ENCODE measurements around the gene GJA5. TPM values are rescaled to one million over a fixed set of nuclear protein-coding genes. Genes with fewer than 3 reads are reported as not detected.

GJA5 gene
- total and polyA plus RNA-seq, 2 experiments from 2014 or later: 1.9 to 2.3 TPM

- no peak overlapping the region for H2AFZ ChIP-seq
- no peaks in the 10 kb centered on the region for H4K20me1 ChIP-seq (ENCODE audit: insufficient read depth)
- H3K4me3 ChIP-seq: no peak overlapping the region
- no peak for TF ChIP-seq EZH2 (IDR thresholded peaks at IDR 0.05; ENCODE audit: insufficient read depth, poor library complexity, severe bottlenecking)
- no peak for TF ChIP-seq EZH2phosphoT487 (IDR thresholded peaks at IDR 0.05; ENCODE audit: insufficient read depth, low read depth)
- no peak overlapping the region for H3K27ac ChIP-seq
- in situ Hi-C loops (cut with MboI): no loop called here
- no peaks in the 10 kb centered on the region for H3F3A ChIP-seq (ENCODE audit: insufficient read depth)
- H3K9ac ChIP-seq: no peak overlapping the region
- no peaks in the 10 kb centered on the region for H3K36me3 ChIP-seq (ENCODE audit: low read depth)
- H3K79me2 ChIP-seq (ENCODE audit: insufficient read depth): no peaks in the 10 kb centered on the region
- no peaks in the 10 kb centered on the region for H3K9me3 ChIP-seq (ENCODE audit: low read depth)
- no peak overlapping the region for H3K4me2 ChIP-seq (ENCODE audit: unreplicated experiment)
- no peaks in the 10 kb centered on the region for H3K9me2 ChIP-seq (ENCODE audit: insufficient read depth)
- DNase-seq: no peak
- H3K4me1 ChIP-seq (ENCODE audit: insufficient read depth): no peaks in the 10 kb centered on the region
- no peaks in the 10 kb centered on the region; the same call in 1 of the 2 replicates for H3K27me3 ChIP-seq (replicated peaks; ENCODE audit: insufficient read depth)
- WGBS, 2 experiments (ENCODE audit: low coverage in 1 of 2, low lambda C conversion rate in 2 of 2, missing lambda C conversion rate in 2 of 2): 75 to 81% methylated on average over 1 of the region's 1 CpG
These were observed 31.5 kb upstream of the GJA5 start for GRCh38 chr1:147791876-147792275.

GRCh38 chr1:147787765-147788164, 27.4 kb upstream of the GJA5 start:
- in situ Hi-C loops (cut with MboI): no loop called here

GRCh38 chr1:147786536-147786935, 26.1 kb upstream of the GJA5 start:
- Histone ChIP-seq H3F3A (ENCODE audit: insufficient read depth) (no peaks in the 10 kb centered on the region), H3K9me3 (ENCODE audit: low read depth) (no peaks in the 10 kb centered on the region), H3K79me2 (ENCODE audit: insufficient read depth) (no peaks in the 10 kb centered on the region), H3K9ac (no peak overlapping the region), H4K20me1 (ENCODE audit: insufficient read depth) (no peaks in the 10 kb centered on the region), H3K27me3 (replicated peaks; ENCODE audit: insufficient read depth) (no peaks in the 10 kb centered on the region; the same call in 1 of the 2 replicates), H3K4me1 (ENCODE audit: insufficient read depth) (no peaks in the 10 kb centered on the region), H3K4me2 (ENCODE audit: unreplicated experiment) (no peak overlapping the region), H3K4me3 (no peak overlapping the region), H3K9me2 (ENCODE audit: insufficient read depth) (no peaks in the 10 kb centered on the region), H3K36me3 (ENCODE audit: low read depth) (no peaks in the 10 kb centered on the region), H3K27ac (no peak overlapping the region), H2AFZ (no peak overlapping the region)
- in situ Hi-C loops (cut with MboI): no loop called here
- WGBS, 2 experiments (ENCODE audit: low coverage in 1 of 2, low lambda C conversion rate in 2 of 2, missing lambda C conversion rate in 2 of 2): 4 to 9% methylated on average over 3 of the region's 3 CpGs
- TF ChIP-seq EZH2 (IDR thresholded peaks at IDR 0.05; ENCODE audit: insufficient read depth, poor library complexity, severe bottlenecking): no peak
- TF ChIP-seq EZH2phosphoT487 (IDR thresholded peaks at IDR 0.05; ENCODE audit: insufficient read depth, low read depth): no peak
- peak; percentile 26 for DNase-seq

More at GRCh38 chr1:147787765-147788164, 27.4 kb upstream of the GJA5 start:
- H3K4me2 ChIP-seq (ENCODE audit: unreplicated experiment): no peak overlapping the region
- H4K20me1 ChIP-seq (ENCODE audit: insufficient read depth): no peaks in the 10 kb centered on the region
- H3F3A ChIP-seq (ENCODE audit: insufficient read depth): no peaks in the 10 kb centered on the region
- WGBS, 2 experiments (ENCODE audit: low coverage in 1 of 2, low lambda C conversion rate in 2 of 2, missing lambda C conversion rate in 2 of 2): 58 to 80% methylated on average over 2 of the region's 2 CpGs
- no peak overlapping the region for H2AFZ ChIP-seq
- H3K36me3 ChIP-seq (ENCODE audit: low read depth): no peaks in the 10 kb centered on the region
- H3K9me2 ChIP-seq (ENCODE audit: insufficient read depth): no peaks in the 10 kb centered on the region
- no peak overlapping the region for H3K9ac ChIP-seq
- no peaks in the 10 kb centered on the region; the same call in 1 of the 2 replicates for H3K27me3 ChIP-seq (replicated peaks; ENCODE audit: insufficient read depth)
- no peaks in the 10 kb centered on the region for H3K79me2 ChIP-seq (ENCODE audit: insufficient read depth)
- no peak for DNase-seq
- H3K27ac ChIP-seq: no peak overlapping the region
- H3K4me1 ChIP-seq (ENCODE audit: insufficient read depth): no peaks in the 10 kb centered on the region
- no peak overlapping the region for H3K4me3 ChIP-seq
- H3K9me3 ChIP-seq (ENCODE audit: low read depth): no peaks in the 10 kb centered on the region
- TF ChIP-seq EZH2phosphoT487 (IDR thresholded peaks at IDR 0.05; ENCODE audit: insufficient read depth, low read depth) (no peak), EZH2 (IDR thresholded peaks at IDR 0.05; ENCODE audit: insufficient read depth, poor library complexity, severe bottlenecking) (no peak)

GRCh38 chr1:147785794-147786506, 25.5 kb upstream of the GJA5 start:
- in situ Hi-C loops (cut with MboI): no loop called here
- WGBS, 2 experiments (ENCODE audit: low coverage in 1 of 2, low lambda C conversion rate in 2 of 2, missing lambda C conversion rate in 2 of 2): 48 to 56% methylated on average over 7 of the region's 7 CpGs
- TF ChIP-seq EZH2 (IDR thresholded peaks at IDR 0.05; ENCODE audit: insufficient read depth, poor library complexity, severe bottlenecking) (no peak), EZH2phosphoT487 (IDR thresholded peaks at IDR 0.05; ENCODE audit: insufficient read depth, low read depth) (no peak)

More at GRCh38 chr1:147785794-147786506, 25.5 kb upstream of the GJA5 start:
- H3K9me2 ChIP-seq (ENCODE audit: insufficient read depth): no peaks in the 10 kb centered on the region
- no peak overlapping the region for H3K9ac ChIP-seq
- DNase-seq: peak; percentile 26
- no peaks in the 10 kb centered on the region for H3K9me3 ChIP-seq (ENCODE audit: low read depth)
- H2AFZ ChIP-seq: no peak overlapping the region
- H3K4me1 ChIP-seq (ENCODE audit: insufficient read depth): no peaks in the 10 kb centered on the region
- no peaks in the 10 kb centered on the region; the same call in 1 of the 2 replicates for H3K27me3 ChIP-seq (replicated peaks; ENCODE audit: insufficient read depth)
- no peaks in the 10 kb centered on the region for H3K79me2 ChIP-seq (ENCODE audit: insufficient read depth)
- no peaks in the 10 kb centered on the region for H3K36me3 ChIP-seq (ENCODE audit: low read depth)
- no peak overlapping the region for H3K4me3 ChIP-seq
- H3K4me2 ChIP-seq (ENCODE audit: unreplicated experiment): no peak overlapping the region
- no peak overlapping the region for H3K27ac ChIP-seq
- H3F3A ChIP-seq (ENCODE audit: insufficient read depth): no peaks in the 10 kb centered on the region
- no peaks in the 10 kb centered on the region for H4K20me1 ChIP-seq (ENCODE audit: insufficient read depth)

All from GM23248 (cell line).